Measurements from ENCODE around the gene MYO19. TPM values are rescaled to one million over a fixed set of nuclear protein-coding genes. Genes with fewer than 3 reads are reported as not detected.

MYO19 gene
- total and polyA plus RNA-seq, 9 of the 15 experiments (the other 6 are each of a cell fraction or from before 2014, with no cell fraction given): 21.6 to 176 (median 129) TPM

- TF ChIP-seq E2F8 (IDR thresholded peaks at IDR 0.05; ENCODE audit: low read depth, partially characterized antibody) (no peak), KAT2B (IDR thresholded peaks at IDR 0.05; ENCODE audit: low read depth, low read length) (no peak), TAF9B (IDR thresholded peaks at IDR 0.05; ENCODE audit: partially characterized antibody) (peak; percentile 17), TEAD4 (IDR thresholded peaks at IDR 0.05; ENCODE audit: low read length) (no peak), TEAD4 (CRISPR knock-in tag; IDR thresholded peaks at IDR 0.05; ENCODE audit: borderline replicate concordance) (no peak), RNF2 (IDR thresholded peaks at IDR 0.05) (peak; percentile 21; the same call in 1 of the 2 replicates), ZBTB5 (IDR thresholded peaks at IDR 0.05) (no peak), FOSL1 (tag; conservative IDR thresholded peaks at IDR 0.05) (no peak), ETV1 (tag; conservative IDR thresholded peaks at IDR 0.05; ENCODE audit: low read depth) (peak; percentile 18; the same call in 1 of the 2 replicates), PHB (CRISPR knock-in tag; IDR thresholded peaks at IDR 0.05) (no peak), MTF1 (CRISPR knock-in tag; IDR thresholded peaks at IDR 0.05; ENCODE audit: borderline replicate concordance) (no peak), MLLT1 (IDR thresholded peaks at IDR 0.05) (0 out of 4 replicates have a peak, but pooled peaks of 1 of the 2 experiments have one; percentile 11)
Observed at GRCh38 chr17:36544307-36545076, 9.8 kb upstream of the MYO19 start, which contains the start of gene GGNBP2 (continued).

Measured in K562 (cell line).